Liver (tissue), 9 donors: ENCODE measurements around the gene FCHSD1. TPM values are rescaled to one million over a fixed set of nuclear protein-coding genes. Genes with fewer than 3 reads are reported as not detected.

Experiments
- DNase-seq: peaks from one replicate; pipeline ENCODE4 v3.0.0-alpha.2; 2017; ENCODE audit warnings: low spot score
- H3K27ac ChIP-seq, 2 donors: one replicate each; pipeline ENCODE4 v1.7.0; 2013; ENCODE audit warnings: inconsistent platforms in 2 of 2, low read length in 2 of 2, control low read depth in 1 of 2, low read depth in 1 of 2, mild to moderate bottlenecking in 1 of 2
- H3K27me3 ChIP-seq, 4 donors: one replicate each; pipeline versions ENCODE4 v1.6.1 to v1.7.0; 2013; ENCODE audit warnings: low read length in 3 of 4, inconsistent platforms in 1 of 4, mild to moderate bottlenecking in 1 of 4, moderate library complexity in 1 of 4; ENCODE audit not compliant: control insufficient read depth in 4 of 4, insufficient read depth in 4 of 4
- H3K36me3 ChIP-seq, 4 donors: one replicate each; pipeline versions ENCODE4 v1.6.1 to v1.7.0; 2013; ENCODE audit warnings: low read length in 3 of 4, mild to moderate bottlenecking in 3 of 4, low read depth in 1 of 4, moderate library complexity in 1 of 4; ENCODE audit not compliant: control insufficient read depth in 4 of 4, insufficient read depth in 3 of 4
- H3K4me1 ChIP-seq, 4 donors: one replicate each; pipeline versions ENCODE4 v1.6.1 to v1.7.0; 2013; ENCODE audit warnings: low read length in 3 of 4, mild to moderate bottlenecking in 3 of 4, moderate library complexity in 1 of 4; ENCODE audit not compliant: control insufficient read depth in 4 of 4, insufficient read depth in 4 of 4
- H3K4me3 ChIP-seq, 3 donors: one replicate each; pipeline versions ENCODE4 v1.6.1 to v1.7.0; 2013; ENCODE audit warnings: low read length in 3 of 3, control low read depth in 1 of 3, low read depth in 1 of 3, mild to moderate bottlenecking in 1 of 3
- H3K9ac ChIP-seq, 2 donors: one replicate each; pipeline ENCODE4 v1.7.0; 2013; ENCODE audit warnings: low read length in 2 of 2, mild to moderate bottlenecking in 2 of 2, moderate library complexity in 2 of 2, control low read depth in 1 of 2, low read depth in 1 of 2
- H3K9me3 ChIP-seq, 4 donors: one replicate each; pipeline versions ENCODE4 v1.6.1 to v1.7.0; 2013; ENCODE audit warnings: low read length in 3 of 4; ENCODE audit not compliant: control insufficient read depth in 4 of 4
- EGR1 ChIP-seq, 2 donors: IDR thresholded peaks; 2 replicates each; pipeline ENCODE4 v1.6.1; 2016 to 2018; ENCODE audit warnings: antibody characterized with exemption in 2 of 2, low read depth in 2 of 2
- FOXA2 ChIP-seq: IDR thresholded peaks from 2 replicates; pipeline ENCODE4 v1.6.1; 2016; ENCODE audit warnings: antibody characterized with exemption
- GABPA ChIP-seq, 2 donors: IDR thresholded peaks in 1 of 2; conservative IDR thresholded peaks in 1 of 2; 2 replicates each; pipeline ENCODE4 v1.6.1; 2016; ENCODE audit warnings: antibody characterized with exemption in 2 of 2, mild to moderate bottlenecking in 1 of 2, moderate library complexity in 1 of 2
- HNF4A ChIP-seq, 2 donors: conservative IDR thresholded peaks; 2 replicates each; pipeline ENCODE4 v1.6.1; 2016; ENCODE audit warnings: antibody characterized with exemption in 2 of 2, mild to moderate bottlenecking in 2 of 2
- HNF4G ChIP-seq: IDR thresholded peaks from 2 replicates; pipeline ENCODE4 v1.6.1; 2016; ENCODE audit warnings: antibody characterized with exemption
- JUND ChIP-seq, 2 donors: IDR thresholded peaks; 2 replicates each; pipeline ENCODE4 v1.6.1; 2016; ENCODE audit warnings: antibody characterized with exemption in 2 of 2
- NR2F2 ChIP-seq: IDR thresholded peaks from 2 replicates; pipeline ENCODE4 v1.6.1; 2016; ENCODE audit warnings: antibody characterized with exemption
- RAD21 ChIP-seq, 2 donors: IDR thresholded peaks; 2 replicates each; pipeline ENCODE4 v1.6.1; 2016; ENCODE audit warnings: antibody characterized with exemption in 2 of 2, mild to moderate bottlenecking in 2 of 2
- RXRA ChIP-seq, 2 donors: IDR thresholded peaks; 2 replicates each; pipeline ENCODE4 v1.6.1; 2017 to 2018; ENCODE audit warnings: antibody characterized with exemption in 2 of 2, mild to moderate bottlenecking in 1 of 2
- SP1 ChIP-seq: IDR thresholded peaks from 2 replicates; pipeline ENCODE4 v1.6.1; 2018; ENCODE audit warnings: antibody characterized with exemption, mild to moderate bottlenecking
- TAF1 ChIP-seq: conservative IDR thresholded peaks from 2 replicates; pipeline ENCODE4 v1.6.1; 2016; ENCODE audit warnings: antibody characterized with exemption, mild to moderate bottlenecking
- YY1 ChIP-seq: IDR thresholded peaks from 2 replicates; pipeline ENCODE4 v1.6.1; 2016; ENCODE audit warnings: antibody characterized with exemption, mild to moderate bottlenecking
- WGBS: extraction: QIAGEN DNeasy Blood & Tissue Kit; methylation state at CpG from one replicate; pipeline ENCODE4 v1.1.7; 2013; 5-methylcytosine and 5-hydroxymethylcytosine counted together
- polyA plus RNA-seq, 2 donors: library from polyadenylated mRNA; stranded (reverse) in 1 of 2; unstranded in 1 of 2; fragments of 200-250 nt in 1 of 2; fragments of >200 nt in 1 of 2; fragmentation: Nextera tagmentation in 1 of 2; extraction: Ambion mirVana in 1 of 2; gene quantifications; one replicate each; pipeline versions ENCODE4 v1.2.1 to v1.2.3, GENCODE V29; 2013 to 2015
- total RNA-seq, 2 donors: library from RNA; depleted of rRNA; stranded (reverse); fragments of >200 nt; gene quantifications; one replicate each; pipeline ENCODE4 v1.2.3, GENCODE V29; 2014
- TF ChIP-seq, protein P1 (sequence below): IDR thresholded peaks from 2 replicates; pipeline ENCODE4 v1.6.1; 2016; ENCODE audit warnings: antibody characterized with exemption, mild to moderate bottlenecking
- TF ChIP-seq, protein P2 (sequence below): IDR thresholded peaks from 2 replicates; pipeline ENCODE4 v1.6.1; 2016; ENCODE audit warnings: antibody characterized with exemption
- TF ChIP-seq, protein P3 (sequence below): IDR thresholded peaks from 2 replicates; pipeline ENCODE4 v1.6.1; 2016; ENCODE audit warnings: antibody characterized with exemption
- TF ChIP-seq, protein P4 (sequence below): IDR thresholded peaks from 2 replicates; pipeline ENCODE4 v1.6.1; 2016; ENCODE audit warnings: antibody characterized with exemption
- TF ChIP-seq, protein P5 (sequence below): fragments of 150-350 bp; IDR thresholded peaks from 2 replicates; pipeline ENCODE4 v1.5.1; 2017; ENCODE audit warnings: improper control_type of control experiment, low read depth, low read length; ENCODE audit not compliant: missing input control
- donor health status: healthy.
- donor health status: healthy.
- donor health status: healthy.
- donor health status: healthy.
- donor health status: healthy.

The FCHSD1 gene
- total and polyA plus RNA-seq, 4 donors: 1.3 to 6.4 (median 2.2) TPM

DNA sequence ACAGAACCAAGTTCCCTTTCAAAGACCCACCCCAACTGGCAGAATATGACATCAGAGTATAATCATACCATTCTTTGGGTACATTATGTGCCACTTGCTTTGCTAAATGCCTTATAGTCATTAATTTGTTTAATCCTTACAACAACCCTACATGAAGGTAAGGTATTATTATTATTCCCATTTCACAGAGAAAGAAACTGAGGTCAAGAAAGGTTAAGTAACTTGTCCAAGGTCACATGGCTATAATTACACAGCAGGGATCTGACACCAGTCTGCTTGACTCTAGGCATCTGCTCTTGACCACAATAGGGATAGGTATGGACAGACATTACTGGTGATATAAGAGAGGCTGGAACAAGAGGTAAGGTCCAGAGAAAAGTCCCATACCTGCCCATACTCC is 1.2 kb downstream of the FCHSD1 start:
- Histone ChIP-seq H3K27ac (no peak overlapping the region), H3K27me3 (no peaks in the 10 kb centered on the region), H3K4me3 (no peak overlapping the region), H3K36me3 (no peaks in the 10 kb centered on the region), H3K9me3 (no peaks in the 10 kb centered on the region), H3K4me1 (peaks cover 0 to 4% (median 1%) of the 10 kb centered on the region in 4 donors), H3K9ac (no peak overlapping the region)
- no peak for DNase-seq
- TF ChIP-seq YY1 (no peak), HNF4G (no peak), NR2F2 (no peak), RAD21 (IDR thresholded peaks at IDR 0.05) (no peak), JUND (IDR thresholded peaks at IDR 0.05) (no peak)
- TF ChIP-seq, protein P1, sequence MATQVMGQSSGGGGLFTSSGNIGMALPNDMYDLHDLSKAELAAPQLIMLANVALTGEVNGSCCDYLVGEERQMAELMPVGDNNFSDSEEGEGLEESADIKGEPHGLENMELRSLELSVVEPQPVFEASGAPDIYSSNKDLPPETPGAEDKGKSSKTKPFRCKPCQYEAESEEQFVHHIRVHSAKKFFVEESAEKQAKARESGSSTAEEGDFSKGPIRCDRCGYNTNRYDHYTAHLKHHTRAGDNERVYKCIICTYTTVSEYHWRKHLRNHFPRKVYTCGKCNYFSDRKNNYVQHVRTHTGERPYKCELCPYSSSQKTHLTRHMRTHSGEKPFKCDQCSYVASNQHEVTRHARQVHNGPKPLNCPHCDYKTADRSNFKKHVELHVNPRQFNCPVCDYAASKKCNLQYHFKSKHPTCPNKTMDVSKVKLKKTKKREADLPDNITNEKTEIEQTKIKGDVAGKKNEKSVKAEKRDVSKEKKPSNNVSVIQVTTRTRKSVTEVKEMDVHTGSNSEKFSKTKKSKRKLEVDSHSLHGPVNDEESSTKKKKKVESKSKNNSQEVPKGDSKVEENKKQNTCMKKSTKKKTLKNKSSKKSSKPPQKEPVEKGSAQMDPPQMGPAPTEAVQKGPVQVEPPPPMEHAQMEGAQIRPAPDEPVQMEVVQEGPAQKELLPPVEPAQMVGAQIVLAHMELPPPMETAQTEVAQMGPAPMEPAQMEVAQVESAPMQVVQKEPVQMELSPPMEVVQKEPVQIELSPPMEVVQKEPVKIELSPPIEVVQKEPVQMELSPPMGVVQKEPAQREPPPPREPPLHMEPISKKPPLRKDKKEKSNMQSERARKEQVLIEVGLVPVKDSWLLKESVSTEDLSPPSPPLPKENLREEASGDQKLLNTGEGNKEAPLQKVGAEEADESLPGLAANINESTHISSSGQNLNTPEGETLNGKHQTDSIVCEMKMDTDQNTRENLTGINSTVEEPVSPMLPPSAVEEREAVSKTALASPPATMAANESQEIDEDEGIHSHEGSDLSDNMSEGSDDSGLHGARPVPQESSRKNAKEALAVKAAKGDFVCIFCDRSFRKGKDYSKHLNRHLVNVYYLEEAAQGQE: no peak
- TF ChIP-seq, protein P2, sequence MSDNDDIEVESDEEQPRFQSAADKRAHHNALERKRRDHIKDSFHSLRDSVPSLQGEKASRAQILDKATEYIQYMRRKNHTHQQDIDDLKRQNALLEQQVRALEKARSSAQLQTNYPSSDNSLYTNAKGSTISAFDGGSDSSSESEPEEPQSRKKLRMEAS: no peak
- TF ChIP-seq, protein P3, sequence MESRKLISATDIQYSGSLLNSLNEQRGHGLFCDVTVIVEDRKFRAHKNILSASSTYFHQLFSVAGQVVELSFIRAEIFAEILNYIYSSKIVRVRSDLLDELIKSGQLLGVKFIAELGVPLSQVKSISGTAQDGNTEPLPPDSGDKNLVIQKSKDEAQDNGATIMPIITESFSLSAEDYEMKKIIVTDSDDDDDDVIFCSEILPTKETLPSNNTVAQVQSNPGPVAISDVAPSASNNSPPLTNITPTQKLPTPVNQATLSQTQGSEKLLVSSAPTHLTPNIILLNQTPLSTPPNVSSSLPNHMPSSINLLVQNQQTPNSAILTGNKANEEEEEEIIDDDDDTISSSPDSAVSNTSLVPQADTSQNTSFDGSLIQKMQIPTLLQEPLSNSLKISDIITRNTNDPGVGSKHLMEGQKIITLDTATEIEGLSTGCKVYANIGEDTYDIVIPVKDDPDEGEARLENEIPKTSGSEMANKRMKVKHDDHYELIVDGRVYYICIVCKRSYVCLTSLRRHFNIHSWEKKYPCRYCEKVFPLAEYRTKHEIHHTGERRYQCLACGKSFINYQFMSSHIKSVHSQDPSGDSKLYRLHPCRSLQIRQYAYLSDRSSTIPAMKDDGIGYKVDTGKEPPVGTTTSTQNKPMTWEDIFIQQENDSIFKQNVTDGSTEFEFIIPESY: no peak

DNA sequence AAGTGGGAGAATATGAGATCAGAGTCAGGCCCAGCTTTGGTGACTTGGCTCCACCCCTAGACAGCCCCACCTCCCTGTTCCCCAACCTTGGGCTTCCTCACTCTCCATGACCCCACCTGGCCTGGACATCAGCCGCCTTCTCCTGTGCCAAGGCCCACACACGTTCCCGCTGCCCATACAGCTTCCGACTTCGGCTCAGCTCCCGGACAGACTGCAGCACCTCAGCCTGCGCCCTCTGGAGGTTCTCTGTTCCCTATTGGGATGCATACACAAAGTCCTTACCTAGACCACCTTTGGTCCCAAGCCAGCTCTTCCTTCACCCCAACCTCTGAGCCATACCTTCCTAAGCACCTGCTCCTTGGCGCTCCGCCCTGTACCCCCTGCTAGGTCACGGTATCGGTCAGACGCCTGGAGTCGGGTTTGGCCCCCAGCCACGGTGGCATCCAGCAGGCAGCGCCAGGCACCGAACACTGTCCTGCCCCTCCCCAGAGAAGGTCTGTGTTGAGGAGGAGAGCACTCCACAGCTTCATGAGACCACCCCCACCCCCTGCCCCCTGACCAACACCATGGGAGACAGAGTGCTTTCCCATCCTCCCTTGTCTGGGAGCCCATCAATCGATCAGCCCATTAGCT is 2.0 kb downstream of the FCHSD1 start:
- no peaks in the 10 kb centered on the region for H3K27me3 ChIP-seq
- H3K4me3 ChIP-seq: no peak overlapping the region
- 98% methylated on average over 17 of the region's 17 CpGs for WGBS
- peaks cover 0 to 4% (median 1%) of the 10 kb centered on the region in 4 donors for H3K4me1 ChIP-seq
- TF ChIP-seq YY1: no peak
- TF ChIP-seq FOXA2: no peak
- TF ChIP-seq NR2F2: no peak
- no peak for TF ChIP-seq RXRA (IDR thresholded peaks at IDR 0.05)
- TF ChIP-seq, protein P4, sequence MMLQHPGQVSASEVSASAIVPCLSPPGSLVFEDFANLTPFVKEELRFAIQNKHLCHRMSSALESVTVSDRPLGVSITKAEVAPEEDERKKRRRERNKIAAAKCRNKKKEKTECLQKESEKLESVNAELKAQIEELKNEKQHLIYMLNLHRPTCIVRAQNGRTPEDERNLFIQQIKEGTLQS: no peak
- TF ChIP-seq RAD21 (IDR thresholded peaks at IDR 0.05): no peak
- TF ChIP-seq, protein P3: no peak
- TF ChIP-seq, protein P5, sequence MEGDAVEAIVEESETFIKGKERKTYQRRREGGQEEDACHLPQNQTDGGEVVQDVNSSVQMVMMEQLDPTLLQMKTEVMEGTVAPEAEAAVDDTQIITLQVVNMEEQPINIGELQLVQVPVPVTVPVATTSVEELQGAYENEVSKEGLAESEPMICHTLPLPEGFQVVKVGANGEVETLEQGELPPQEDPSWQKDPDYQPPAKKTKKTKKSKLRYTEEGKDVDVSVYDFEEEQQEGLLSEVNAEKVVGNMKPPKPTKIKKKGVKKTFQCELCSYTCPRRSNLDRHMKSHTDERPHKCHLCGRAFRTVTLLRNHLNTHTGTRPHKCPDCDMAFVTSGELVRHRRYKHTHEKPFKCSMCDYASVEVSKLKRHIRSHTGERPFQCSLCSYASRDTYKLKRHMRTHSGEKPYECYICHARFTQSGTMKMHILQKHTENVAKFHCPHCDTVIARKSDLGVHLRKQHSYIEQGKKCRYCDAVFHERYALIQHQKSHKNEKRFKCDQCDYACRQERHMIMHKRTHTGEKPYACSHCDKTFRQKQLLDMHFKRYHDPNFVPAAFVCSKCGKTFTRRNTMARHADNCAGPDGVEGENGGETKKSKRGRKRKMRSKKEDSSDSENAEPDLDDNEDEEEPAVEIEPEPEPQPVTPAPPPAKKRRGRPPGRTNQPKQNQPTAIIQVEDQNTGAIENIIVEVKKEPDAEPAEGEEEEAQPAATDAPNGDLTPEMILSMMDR: no peak
- no peak for TF ChIP-seq HNF4A (conservative IDR thresholded peaks at IDR 0.05)
- no peak for TF ChIP-seq SP1
- no peak for TF ChIP-seq GABPA (IDR thresholded peaks at IDR 0.05 in 1 of 2, conservative IDR thresholded peaks at IDR 0.05 in 1 of 2)
- TF ChIP-seq, protein P2: no peak
- no peak for TF ChIP-seq TAF1
- TF ChIP-seq, protein P1: no peak
- no peak for TF ChIP-seq EGR1 (IDR thresholded peaks at IDR 0.05; ENCODE audit: low read depth in 2 of 2)
- no peak for TF ChIP-seq HNF4G
- TF ChIP-seq JUND (IDR thresholded peaks at IDR 0.05): no peak
- H3K9ac ChIP-seq: no peak overlapping the region
- no peak for DNase-seq
- H3K27ac ChIP-seq: no peak overlapping the region
- no peaks in the 10 kb centered on the region for H3K36me3 ChIP-seq
- H3K9me3 ChIP-seq: no peaks in the 10 kb centered on the region
